Measurements from ENCODE around the gene PAX2. TPM values are rescaled to one million over a fixed set of nuclear protein-coding genes. Genes with fewer than 3 reads are reported as not detected.
A peak's percentile ranks its signal among the peaks of the same experiment; 100 is the strongest.

PAX2 gene
- polyA plus RNA-seq, 4 donors, result 0.09 TPM; not detected in 3

DNA sequence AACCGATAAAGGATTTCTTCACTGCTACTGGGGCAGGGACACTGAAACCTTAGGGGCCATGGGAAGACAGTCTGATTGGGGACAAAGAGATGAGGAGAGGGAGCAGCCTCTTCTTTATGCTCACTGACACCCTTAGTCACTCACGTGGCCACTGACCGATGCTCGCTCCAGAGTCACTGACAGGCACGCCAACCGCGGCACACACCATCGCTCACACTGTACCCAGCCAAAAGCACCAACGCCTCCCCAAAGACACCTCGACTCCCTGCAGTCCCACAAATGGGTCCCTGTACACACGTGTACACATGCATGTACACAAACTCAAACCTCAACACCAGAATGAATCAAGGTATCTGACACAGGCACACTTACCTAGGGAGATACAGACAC lies 132.1 kb downstream of the PAX2 start:
- H3K9me3 ChIP-seq (ENCODE audit: control insufficient read depth in 2 of 2, insufficient read depth in 1 of 2, low read depth in 1 of 2, low read length in 1 of 2), result no peaks in the 10 kb centered on the region
- FAIRE-seq, result no peak
- 87 to 90% (median 89%) methylated on average over 11 of the region's 11 CpGs for WGBS, 3 donors

DNA sequence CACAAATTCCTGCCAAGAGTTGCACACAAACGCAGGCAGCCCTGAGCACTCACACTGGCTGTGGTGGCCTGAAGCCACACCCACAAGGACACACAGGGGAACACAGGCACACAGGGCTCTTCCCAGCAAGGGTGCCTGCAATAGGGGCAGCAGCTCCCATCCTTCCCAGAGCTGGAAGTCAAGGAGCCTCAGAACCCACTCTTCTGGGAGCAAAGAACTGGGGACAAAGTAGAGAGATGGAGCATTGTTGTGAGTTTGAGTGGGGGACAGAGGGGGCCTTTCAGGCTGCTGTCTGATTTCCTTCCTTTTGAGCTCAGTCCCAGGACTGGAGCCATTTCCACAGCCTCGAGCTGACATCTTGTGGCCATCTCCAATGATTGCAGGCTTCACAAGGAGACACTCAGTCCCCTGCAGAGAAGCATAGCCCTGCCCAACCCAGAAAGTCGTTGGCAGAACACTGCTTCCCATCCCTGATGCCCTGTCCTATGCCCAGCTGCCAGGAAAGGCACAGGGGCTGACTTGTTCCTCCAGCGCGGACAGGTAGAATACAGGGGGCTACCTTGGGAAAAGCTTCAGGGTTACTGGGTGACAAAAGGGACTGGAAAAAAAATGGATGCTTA lies 133.0 kb downstream of the PAX2 start:
- 16 to 21% (median 20%) methylated on average over 5 of the region's 5 CpGs for WGBS, 3 donors
- Histone ChIP-seq H3K27ac (ENCODE audit: low read depth in 1 of 3, low read length in 2 of 3) (no peak overlapping the region), H3K4me1 (ENCODE audit: control insufficient read depth in 3 of 3, insufficient read depth in 2 of 3, low read depth in 1 of 3, low read length in 2 of 3) (peaks cover 0 to 44% (median 0%) of the 10 kb centered on the region in 3 donors), H3K9me3 (ENCODE audit: control insufficient read depth in 2 of 2, insufficient read depth in 1 of 2, low read depth in 1 of 2, low read length in 1 of 2) (no peaks in the 10 kb centered on the region), H3K27me3 (ENCODE audit: control insufficient read depth in 3 of 3, insufficient read depth in 3 of 3, low read length in 3 of 3) (peaks cover 0 to 3% (median 0%) of the 10 kb centered on the region in 3 donors), H3K4me3 (ENCODE audit: low read depth in 1 of 3, low read length in 3 of 3) (no peak overlapping the region), H3K36me3 (ENCODE audit: control insufficient read depth in 3 of 3, insufficient read depth in 2 of 3, low read depth in 1 of 3, low read length in 3 of 3) (no peaks in the 10 kb centered on the region)
- DNase-seq (peak; percentile 67 to 78), FAIRE-seq (no peak)

More for the DNA sequence above, 132.1 kb downstream of the PAX2 start:
- H3K4me1 ChIP-seq (ENCODE audit: control insufficient read depth in 3 of 3, insufficient read depth in 2 of 3, low read depth in 1 of 3, low read length in 2 of 3), result peaks cover 0 to 36% (median 0%) of the 10 kb centered on the region in 3 donors
- no peak for DNase-seq
- peaks cover 0 to 3% (median 0%) of the 10 kb centered on the region in 3 donors for H3K27me3 ChIP-seq (ENCODE audit: control insufficient read depth in 3 of 3, insufficient read depth in 3 of 3, low read length in 3 of 3)
- no peaks in the 10 kb centered on the region for H3K36me3 ChIP-seq (ENCODE audit: control insufficient read depth in 3 of 3, insufficient read depth in 2 of 3, low read depth in 1 of 3, low read length in 3 of 3)
- no peak overlapping the region for H3K4me3 ChIP-seq (ENCODE audit: low read depth in 1 of 3, low read length in 3 of 3)
- no peak overlapping the region for H3K27ac ChIP-seq (ENCODE audit: low read depth in 1 of 3, low read length in 2 of 3)

Other genes with a start within 250 kb of the PAX2 start
- gene SEC31B, start 225.7 kb upstream of the PAX2 start, polyA plus RNA-seq, result 10 to 100 TPM in 2 of 4 donors, 1 to 10 TPM in 2; 4.4 to 18.6 (median 10.3) TPM
- gene NDUFB8, start 215.7 kb upstream of the PAX2 start, polyA plus RNA-seq, result 100 to 1,000 TPM; 186 to 484 (median 406) TPM
- 10 to 100 TPM in 1 of 4 donors, 1 to 10 TPM in 3; 4.2 to 30.5 (median 6.3) TPM for gene HIF1AN, start 209.6 kb upstream of the PAX2 start, polyA plus RNA-seq
- gene SLF2, start 167.4 kb downstream of the PAX2 start, polyA plus RNA-seq, result 10 to 100 TPM in 1 of 4 donors, 1 to 10 TPM in 3; 3.8 to 29.2 (median 5.6) TPM
- gene SEMA4G, start 223.9 kb downstream of the PAX2 start, polyA plus RNA-seq, result 100 to 1,000 TPM in 2 of 4 donors, 10 to 100 TPM in 2; 44.9 to 153 (median 104) TPM
- 100 to 1,000 TPM in 3 of 4 donors, 10 to 100 TPM in 1; 90.1 to 122 (median 107) TPM for gene MRPL43, start 241.9 kb downstream of the PAX2 start, polyA plus RNA-seq
- 10 to 100 TPM in 1 of 4 donors, 1 to 10 TPM in 3; 1.6 to 10.2 (median 4.7) TPM for gene TWNK, start 242.0 kb downstream of the PAX2 start, polyA plus RNA-seq

Measured in small intestine (tissue), 7 donors.